Thyroid gland (tissue), 4 donors: ENCODE data around the gene GPATCH2. TPM values are rescaled to one million over a fixed set of nuclear protein-coding genes. Genes with fewer than 3 reads are reported as not detected.
"Not testable (repeated sequence)": the region's sequence is repeated elsewhere in the genome, so short reads cannot be mapped to it uniquely, and the experiment has no call there.

ENCODE experiments used
- DNase-seq, 2 donors: peaks; one replicate each; pipeline ENCODE4 v3.0.0-alpha.2; 2019
- H3K27ac ChIP-seq, 3 donors: fragments of 200-600 bp; sonication (generic); 1 replicate in 2 of 3; 2 replicates in 1 of 3; pipeline ENCODE4 v1.5.1; 2016 to 2019; ENCODE audit warnings: mild to moderate bottlenecking in 1 of 3, moderate library complexity in 1 of 3
- H3K27me3 ChIP-seq: fragments of 200-600 bp; sonication (generic); one replicate; pipeline ENCODE4 v1.5.1; 2019
- H3K36me3 ChIP-seq, 2 donors: fragments of 200-600 bp; sonication (generic); one replicate each; pipeline ENCODE4 v1.5.1; 2016 to 2019
- H3K4me1 ChIP-seq, 2 donors: fragments of 200-600 bp; sonication (generic); one replicate each; pipeline ENCODE4 v1.5.1; 2017 to 2019
- H3K4me3 ChIP-seq, 3 donors: fragments of 200-600 bp; sonication (generic); replicated peaks in 1 of 3; 1 replicate in 2 of 3; 2 replicates in 1 of 3; pipeline ENCODE4 v1.5.1; 2016; ENCODE audit warnings: mild to moderate bottlenecking in 1 of 3
- H3K9me3 ChIP-seq: fragments of 200-600 bp; sonication (generic); one replicate; pipeline ENCODE4 v1.5.1; 2017
- CTCF ChIP-seq, 6 experiments: fragments of 200-600 bp in 3 of 6; fragments of 450-650 bp in 3 of 6; sonication (generic) in 3 of 6; IDR thresholded peaks; one replicate each; pipeline ENCODE4 v1.5.1; 2016 to 2019; ENCODE audit warnings: antibody characterized with exemption in 6 of 6, mild to moderate bottlenecking in 2 of 6, inconsistent platforms in 1 of 6, moderate library complexity in 1 of 6
- POLR2A ChIP-seq, 2 donors: fragments of 450-650 bp; IDR thresholded peaks; one replicate each; pipeline ENCODE4 v1.6.1; 2017; ENCODE audit warnings: antibody characterized with exemption in 2 of 2, mild to moderate bottlenecking in 2 of 2, moderate library complexity in 1 of 2
- WGBS, 2 donors: methylation state at CpG; one replicate each; pipeline ENCODE4 v1.1.5; 2017; 5-methylcytosine and 5-hydroxymethylcytosine counted together
- intact Hi-C: fragments of 100-400 bp; cut with DNase I; formaldehyde crosslinking; loops from one replicate; pipeline ENCODE4 v1.15.1; 2023
- total RNA-seq, 4 donors: library from RNA; depleted of rRNA; stranded (reverse); fragments of >200 nt; gene quantifications; one replicate each; pipeline ENCODE4 v1.2.3, GENCODE V29; 2016

The GPATCH2 gene
- total RNA-seq, 4 donors from 2014 or later = 21.4 to 47.9 (median 34.0) TPM

GRCh38 chr1:217586586-217586985, 44.3 kb downstream of the GPATCH2 start:
- intact Hi-C loops = no loop called here
- no peaks in the 10 kb centered on the region for H3K4me1 ChIP-seq
- no peaks in the 10 kb centered on the region for H3K9me3 ChIP-seq
- 82 to 92% methylated on average over 4 of the region's 4 CpGs for WGBS, 2 donors
- no peak overlapping the region for H3K4me3 ChIP-seq
- no peaks in the 10 kb centered on the region for H3K36me3 ChIP-seq
- TF ChIP-seq CTCF (IDR thresholded peaks at IDR 0.05) (no peak), POLR2A (IDR thresholded peaks at IDR 0.05) (no peak)
- H3K27ac ChIP-seq = no peak overlapping the region
- no peaks in the 10 kb centered on the region for H3K27me3 ChIP-seq
- no peak for DNase-seq

GRCh38 chr1:217585577-217585976, 45.3 kb downstream of the GPATCH2 start:
- H3K9me3 ChIP-seq = no peaks in the 10 kb centered on the region
- H3K4me3 ChIP-seq = no peak overlapping the region
- no peaks in the 10 kb centered on the region for H3K4me1 ChIP-seq
- no peaks in the 10 kb centered on the region for H3K27me3 ChIP-seq
- WGBS, 2 donors = 95 to 100% methylated on average over 2 of the region's 2 CpGs
- H3K27ac ChIP-seq = no peak overlapping the region
- DNase-seq = no peak
- no peak for TF ChIP-seq POLR2A (IDR thresholded peaks at IDR 0.05)
- TF ChIP-seq CTCF (IDR thresholded peaks at IDR 0.05) = no peak
- H3K36me3 ChIP-seq = no peaks in the 10 kb centered on the region
- intact Hi-C loops = no loop called here

GRCh38 chr1:217584286-217584811, 46.5 kb downstream of the GPATCH2 start:
- intact Hi-C loops, DNase-seq, H3K27ac ChIP-seq, H3K9me3 ChIP-seq, H3K4me1 ChIP-seq, H3K4me3 ChIP-seq, H3K27me3 ChIP-seq, H3K36me3 ChIP-seq: not testable (repeated sequence)
- 98% methylated on average over 5 of the region's 5 CpGs for WGBS, 2 donors

DNA sequence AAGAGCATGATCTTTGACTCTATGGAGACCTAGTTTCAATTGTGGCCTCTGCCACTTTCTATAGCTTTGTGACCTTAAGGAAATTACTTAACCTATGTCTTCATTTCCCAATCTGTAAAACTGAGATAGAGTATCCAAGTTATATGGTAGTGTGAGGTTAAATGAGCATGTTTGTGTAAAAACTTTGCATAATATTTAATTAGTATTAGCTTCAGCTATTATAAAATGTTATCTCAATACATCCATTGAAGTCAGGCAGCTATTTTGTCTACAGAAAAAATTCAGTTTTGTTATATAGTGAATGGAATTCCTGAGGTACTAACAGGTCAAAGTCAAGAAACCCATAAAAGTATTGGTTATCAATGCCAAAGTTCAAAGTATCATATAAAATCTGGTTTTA, 53.6 kb downstream of the GPATCH2 start:
- no peak overlapping the region for H3K4me3 ChIP-seq
- intact Hi-C loops = no loop called here
- H3K4me1 ChIP-seq = no peaks in the 10 kb centered on the region
- H3K9me3 ChIP-seq = no peaks in the 10 kb centered on the region
- H3K36me3 ChIP-seq = no peaks in the 10 kb centered on the region
- H3K27ac ChIP-seq = no peak overlapping the region
- DNase-seq = no peak
- H3K27me3 ChIP-seq = no peaks in the 10 kb centered on the region
- TF ChIP-seq CTCF (IDR thresholded peaks at IDR 0.05) (no peak), POLR2A (IDR thresholded peaks at IDR 0.05) (no peak)

GRCh38 chr1:217574265-217574949, 56.5 kb downstream of the GPATCH2 start:
- no peak overlapping the region for H3K4me3 ChIP-seq
- no peak for DNase-seq
- TF ChIP-seq CTCF (IDR thresholded peaks at IDR 0.05) (no peak), POLR2A (IDR thresholded peaks at IDR 0.05) (no peak)
- WGBS, 2 donors = 96 to 97% methylated on average over 6 of the region's 6 CpGs
- no peak overlapping the region for H3K27ac ChIP-seq
- intact Hi-C loops = no loop called here
- no peaks in the 10 kb centered on the region for H3K36me3 ChIP-seq
- no peaks in the 10 kb centered on the region for H3K9me3 ChIP-seq
- H3K4me1 ChIP-seq = no peaks in the 10 kb centered on the region
- no peaks in the 10 kb centered on the region for H3K27me3 ChIP-seq
